ENCODE data around the gene POC1B.

POC1B gene

GRCh38 chr12:89501793-89502192, 24.1 kb downstream of the POC1B start:
- Histone ChIP-seq H3K9me3 (no peaks in the 10 kb centered on the region), H3K4me1 (ENCODE audit: control insufficient read depth in 1 of 2, insufficient read depth in 1 of 2, low read depth in 1 of 2, low read length in 1 of 2) (no peaks in the 10 kb centered on the region), H3K27ac (no peak overlapping the region), H3K27me3 (no peaks in the 10 kb centered on the region), H3K36me3 (peaks cover 6% of the 10 kb centered on the region), H3K4me3 (ENCODE audit: low read depth in 1 of 2, low read length in 1 of 2) (no peak overlapping the region)
- no peak for TF ChIP-seq CTCF (IDR thresholded peaks at IDR 0.05)

DNA sequence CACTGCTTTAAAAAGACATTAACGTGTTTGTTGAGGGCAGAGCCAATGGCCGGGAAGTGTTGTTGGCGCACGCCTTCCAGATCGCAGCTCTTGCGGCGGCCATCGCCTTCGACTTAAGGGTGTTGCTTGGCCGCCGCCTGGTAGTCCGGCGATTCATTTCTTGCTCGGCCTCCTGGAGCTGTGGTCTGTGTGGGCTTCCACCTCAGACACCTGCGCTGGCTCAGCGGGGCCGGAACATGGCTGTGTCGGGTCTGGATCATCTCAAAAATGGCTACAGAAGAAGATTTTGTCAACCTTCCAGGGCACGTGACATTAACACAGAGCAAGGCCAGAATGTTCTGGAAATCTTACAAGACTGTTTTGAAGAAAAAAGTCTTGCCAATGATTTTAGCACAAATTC, 26.0 kb downstream of the POC1B start:
- Histone ChIP-seq H3K27ac (no peak overlapping the region), H3K27me3 (no peaks in the 10 kb centered on the region), H3K9me3 (no peaks in the 10 kb centered on the region), H3K36me3 (peaks cover 15% of the 10 kb centered on the region), H3K4me1 (ENCODE audit: control insufficient read depth in 1 of 2, insufficient read depth in 1 of 2, low read depth in 1 of 2, low read length in 1 of 2) (no peaks in the 10 kb centered on the region), H3K4me3 (ENCODE audit: low read depth in 1 of 2, low read length in 1 of 2) (no peak overlapping the region)
- TF ChIP-seq CTCF (IDR thresholded peaks at IDR 0.05) = no peak

GRCh38 chr12:89497467-89497866, 28.4 kb downstream of the POC1B start:
- Histone ChIP-seq H3K27ac (no peak overlapping the region), H3K36me3 (peaks cover 18% of the 10 kb centered on the region), H3K4me1 (ENCODE audit: control insufficient read depth in 1 of 2, insufficient read depth in 1 of 2, low read depth in 1 of 2, low read length in 1 of 2) (no peaks in the 10 kb centered on the region), H3K27me3 (no peaks in the 10 kb centered on the region), H3K4me3 (ENCODE audit: low read depth in 1 of 2, low read length in 1 of 2) (no peak overlapping the region), H3K9me3 (no peaks in the 10 kb centered on the region)
- no peak for TF ChIP-seq CTCF (IDR thresholded peaks at IDR 0.05)

DNA sequence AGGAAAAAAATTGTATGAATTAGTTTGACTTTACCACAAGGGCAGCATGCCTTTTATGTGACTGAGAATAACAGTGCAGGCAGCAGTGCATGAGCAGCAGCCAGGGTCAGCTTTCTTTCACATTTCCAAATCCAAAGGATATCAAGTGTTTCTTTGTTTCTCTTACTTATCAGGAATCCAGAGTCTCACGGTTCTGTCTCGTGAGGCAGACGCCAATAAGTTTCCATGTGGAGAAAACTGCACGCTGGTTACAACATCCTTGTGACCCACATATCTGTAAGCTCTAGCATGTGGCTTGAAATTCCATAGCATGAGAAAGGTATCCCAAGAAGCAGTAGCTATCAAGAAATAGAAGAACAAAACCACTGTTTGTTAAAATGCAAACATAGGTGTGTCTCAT, 28.8 kb downstream of the POC1B start:
- TF ChIP-seq CTCF (IDR thresholded peaks at IDR 0.05) = no peak
- Histone ChIP-seq H3K9me3 (no peaks in the 10 kb centered on the region), H3K4me1 (ENCODE audit: control insufficient read depth in 1 of 2, insufficient read depth in 1 of 2, low read depth in 1 of 2, low read length in 1 of 2) (no peaks in the 10 kb centered on the region), H3K27me3 (no peaks in the 10 kb centered on the region), H3K36me3 (peaks cover 20% of the 10 kb centered on the region), H3K4me3 (ENCODE audit: low read depth in 1 of 2, low read length in 1 of 2) (no peak overlapping the region), H3K27ac (no peak overlapping the region)

GRCh38 chr12:89494411-89495231, 31.2 kb downstream of the POC1B start:
- no peak overlapping the region for H3K27ac ChIP-seq
- no peak for TF ChIP-seq CTCF (IDR thresholded peaks at IDR 0.05)

More at GRCh38 chr12:89494411-89495231, 31.2 kb downstream of the POC1B start:
- H3K4me3 ChIP-seq (ENCODE audit: low read depth in 1 of 2, low read length in 1 of 2) = no peak overlapping the region
- H3K27me3 ChIP-seq = no peaks in the 10 kb centered on the region
- no peaks in the 10 kb centered on the region for H3K9me3 ChIP-seq
- no peaks in the 10 kb centered on the region for H3K4me1 ChIP-seq (ENCODE audit: control insufficient read depth in 1 of 2, insufficient read depth in 1 of 2, low read depth in 1 of 2, low read length in 1 of 2)
- H3K36me3 ChIP-seq = peaks cover 36% of the 10 kb centered on the region
